K562 (cell line): ENCODE measurements around the gene RDH14.

Experiments
- BCOR ChIP-seq: fragments of 450-650 bp; IDR thresholded peaks from 2 replicates; pipeline ENCODE4 v1.6.1; 2016
- CEBPB ChIP-seq: fragments of 450-650 bp; IDR thresholded peaks from 2 replicates; pipeline ENCODE4 v1.6.1; 2016; ENCODE audit warnings: missing genetic modification characterization, missing compliant biosample characterization
- LARP7 ChIP-seq: fragments of 450-650 bp; IDR thresholded peaks from 2 replicates; pipeline ENCODE4 v1.6.1; 2016
- NFYB ChIP-seq: IDR thresholded peaks from 2 replicates; pipeline ENCODE4 v1.6.1; 2011; ENCODE audit warnings: mild to moderate bottlenecking, moderate library complexity; ENCODE audit not compliant: insufficient read length; ENCODE audit errors: extremely low read depth
- PHF21A ChIP-seq: fragments of 450-650 bp; IDR thresholded peaks from 2 replicates; pipeline ENCODE4 v1.6.1; 2017; ENCODE audit warnings: low read depth, borderline replicate concordance
- ZNF124 ChIP-seq: sonication (generic); formaldehyde crosslinking; IDR thresholded peaks from 2 replicates; pipeline ENCODE4 v1.8.1; 2022; ENCODE audit warnings: missing genetic modification reagents
- TF ChIP-seq, protein P1 (sequence below): fragments of 150-350 bp; conservative IDR thresholded peaks from 2 replicates; pipeline ENCODE4 v1.6.1; 2014; ENCODE audit warnings: low read length
- TF ChIP-seq, protein P2 (sequence below), 3 experiments: IDR thresholded peaks in 2 of 3; conservative IDR thresholded peaks in 1 of 3; 2 replicates each; pipeline ENCODE4 v1.5.1; 2011 to 2012; ENCODE audit warnings: low read length in 3 of 3, mild to moderate bottlenecking in 3 of 3, control low read depth in 2 of 3, improper control_type of control experiment in 1 of 3, inconsistent platforms in 1 of 3, low read depth in 1 of 3, mixed read lengths in 1 of 3, moderate library complexity in 1 of 3; ENCODE audit not compliant: insufficient read depth in 2 of 3

DNA sequence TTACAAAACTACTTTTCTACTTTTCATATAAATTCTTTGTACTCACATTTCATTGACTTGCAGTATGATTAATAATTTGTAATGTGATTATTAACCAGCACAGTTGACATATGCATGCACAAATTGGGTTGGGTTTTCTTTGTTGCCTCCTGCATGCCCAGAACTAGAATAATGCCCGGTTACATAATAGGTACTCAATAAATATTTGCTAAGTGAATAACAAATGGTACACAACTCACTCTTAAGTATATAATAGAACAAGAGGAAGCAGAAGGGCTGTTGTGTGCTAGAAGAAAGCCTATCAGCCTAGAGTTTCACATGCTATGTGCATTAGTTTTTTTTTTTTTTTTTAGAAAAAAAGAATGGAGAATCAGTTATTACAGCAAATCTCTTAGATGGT lies 9.3 kb downstream of the RDH14 start:
- TF ChIP-seq, protein P1, sequence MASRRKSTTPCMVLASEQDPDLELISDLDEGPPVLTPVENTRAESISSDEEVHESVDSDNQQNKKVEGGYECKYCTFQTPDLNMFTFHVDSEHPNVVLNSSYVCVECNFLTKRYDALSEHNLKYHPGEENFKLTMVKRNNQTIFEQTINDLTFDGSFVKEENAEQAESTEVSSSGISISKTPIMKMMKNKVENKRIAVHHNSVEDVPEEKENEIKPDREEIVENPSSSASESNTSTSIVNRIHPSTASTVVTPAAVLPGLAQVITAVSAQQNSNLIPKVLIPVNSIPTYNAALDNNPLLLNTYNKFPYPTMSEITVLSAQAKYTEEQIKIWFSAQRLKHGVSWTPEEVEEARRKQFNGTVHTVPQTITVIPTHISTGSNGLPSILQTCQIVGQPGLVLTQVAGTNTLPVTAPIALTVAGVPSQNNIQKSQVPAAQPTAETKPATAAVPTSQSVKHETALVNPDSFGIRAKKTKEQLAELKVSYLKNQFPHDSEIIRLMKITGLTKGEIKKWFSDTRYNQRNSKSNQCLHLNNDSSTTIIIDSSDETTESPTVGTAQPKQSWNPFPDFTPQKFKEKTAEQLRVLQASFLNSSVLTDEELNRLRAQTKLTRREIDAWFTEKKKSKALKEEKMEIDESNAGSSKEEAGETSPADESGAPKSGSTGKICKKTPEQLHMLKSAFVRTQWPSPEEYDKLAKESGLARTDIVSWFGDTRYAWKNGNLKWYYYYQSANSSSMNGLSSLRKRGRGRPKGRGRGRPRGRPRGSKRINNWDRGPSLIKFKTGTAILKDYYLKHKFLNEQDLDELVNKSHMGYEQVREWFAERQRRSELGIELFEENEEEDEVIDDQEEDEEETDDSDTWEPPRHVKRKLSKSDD: no peak
- TF ChIP-seq, protein P2, sequence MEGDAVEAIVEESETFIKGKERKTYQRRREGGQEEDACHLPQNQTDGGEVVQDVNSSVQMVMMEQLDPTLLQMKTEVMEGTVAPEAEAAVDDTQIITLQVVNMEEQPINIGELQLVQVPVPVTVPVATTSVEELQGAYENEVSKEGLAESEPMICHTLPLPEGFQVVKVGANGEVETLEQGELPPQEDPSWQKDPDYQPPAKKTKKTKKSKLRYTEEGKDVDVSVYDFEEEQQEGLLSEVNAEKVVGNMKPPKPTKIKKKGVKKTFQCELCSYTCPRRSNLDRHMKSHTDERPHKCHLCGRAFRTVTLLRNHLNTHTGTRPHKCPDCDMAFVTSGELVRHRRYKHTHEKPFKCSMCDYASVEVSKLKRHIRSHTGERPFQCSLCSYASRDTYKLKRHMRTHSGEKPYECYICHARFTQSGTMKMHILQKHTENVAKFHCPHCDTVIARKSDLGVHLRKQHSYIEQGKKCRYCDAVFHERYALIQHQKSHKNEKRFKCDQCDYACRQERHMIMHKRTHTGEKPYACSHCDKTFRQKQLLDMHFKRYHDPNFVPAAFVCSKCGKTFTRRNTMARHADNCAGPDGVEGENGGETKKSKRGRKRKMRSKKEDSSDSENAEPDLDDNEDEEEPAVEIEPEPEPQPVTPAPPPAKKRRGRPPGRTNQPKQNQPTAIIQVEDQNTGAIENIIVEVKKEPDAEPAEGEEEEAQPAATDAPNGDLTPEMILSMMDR (IDR thresholded peaks at IDR 0.05 in 2 of 3, conservative IDR thresholded peaks at IDR 0.05 in 1 of 3; ENCODE audit: insufficient read depth in 2 of 3, low read depth in 1 of 3, low read length in 3 of 3): no peak
- TF ChIP-seq LARP7 (no peak), BCOR (no peak), ZNF124 (CRISPR knock-in tag) (no peak), CEBPB (tag) (no peak), NFYB (no peak), PHF21A (no peak)
